ENCODE data around the gene FYTTD1.

- TF ChIP-seq CTCF (IDR thresholded peaks at IDR 0.05) (no peak), EZH2 (IDR thresholded peaks at IDR 0.05; ENCODE audit: borderline replicate concordance, insufficient read depth, low read depth, low read length, poor library complexity, severe bottlenecking) (no peak)
These were observed 12.4 kb upstream of the FYTTD1 start for GRCh38 chr3:197737319-197737649.

Measured in B cell (primary cell).